Peyer's patch (tissue), 4 donors: ENCODE measurements around the gene EMILIN2.

Source experiments
- POLR2A ChIP-seq, 2 donors: fragments of 450-650 bp; IDR thresholded peaks; one replicate each; pipeline ENCODE4 v1.5.1; 2017; ENCODE audit warnings: antibody characterized with exemption in 2 of 2, mild to moderate bottlenecking in 2 of 2, moderate library complexity in 2 of 2
- TF ChIP-seq, protein P1 (sequence below), 6 experiments: fragments of 450-650 bp in 4 of 6; fragments of 200-600 bp in 2 of 6; sonication (generic) in 1 of 6; IDR thresholded peaks; one replicate each; pipeline ENCODE4 v1.5.1; 2017 to 2019; ENCODE audit warnings: antibody characterized with exemption in 6 of 6, mild to moderate bottlenecking in 3 of 6, moderate library complexity in 1 of 6

DNA sequence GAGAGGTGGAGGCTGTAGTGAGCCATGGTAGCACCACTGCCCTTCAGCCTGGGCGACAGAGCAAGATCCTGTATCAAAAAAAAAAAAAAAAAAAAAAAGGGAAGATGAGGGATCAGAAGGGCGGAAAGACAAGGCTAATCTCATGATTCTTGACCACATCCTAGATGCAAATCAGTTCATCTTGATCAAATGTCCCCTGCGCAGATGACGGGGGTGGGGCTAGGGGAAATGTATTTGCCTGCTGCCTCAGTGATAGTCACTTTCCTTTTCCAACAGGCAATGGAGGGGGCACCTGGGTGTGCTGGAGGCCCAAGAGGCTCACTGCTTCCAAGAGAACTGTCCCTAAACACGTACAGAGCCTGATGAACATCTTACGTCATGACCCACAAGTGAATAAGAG, 3.7 kb upstream of the EMILIN2 start:
- no peak for TF ChIP-seq POLR2A (IDR thresholded peaks at IDR 0.05)
- TF ChIP-seq, protein P1, sequence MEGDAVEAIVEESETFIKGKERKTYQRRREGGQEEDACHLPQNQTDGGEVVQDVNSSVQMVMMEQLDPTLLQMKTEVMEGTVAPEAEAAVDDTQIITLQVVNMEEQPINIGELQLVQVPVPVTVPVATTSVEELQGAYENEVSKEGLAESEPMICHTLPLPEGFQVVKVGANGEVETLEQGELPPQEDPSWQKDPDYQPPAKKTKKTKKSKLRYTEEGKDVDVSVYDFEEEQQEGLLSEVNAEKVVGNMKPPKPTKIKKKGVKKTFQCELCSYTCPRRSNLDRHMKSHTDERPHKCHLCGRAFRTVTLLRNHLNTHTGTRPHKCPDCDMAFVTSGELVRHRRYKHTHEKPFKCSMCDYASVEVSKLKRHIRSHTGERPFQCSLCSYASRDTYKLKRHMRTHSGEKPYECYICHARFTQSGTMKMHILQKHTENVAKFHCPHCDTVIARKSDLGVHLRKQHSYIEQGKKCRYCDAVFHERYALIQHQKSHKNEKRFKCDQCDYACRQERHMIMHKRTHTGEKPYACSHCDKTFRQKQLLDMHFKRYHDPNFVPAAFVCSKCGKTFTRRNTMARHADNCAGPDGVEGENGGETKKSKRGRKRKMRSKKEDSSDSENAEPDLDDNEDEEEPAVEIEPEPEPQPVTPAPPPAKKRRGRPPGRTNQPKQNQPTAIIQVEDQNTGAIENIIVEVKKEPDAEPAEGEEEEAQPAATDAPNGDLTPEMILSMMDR (IDR thresholded peaks at IDR 0.05) = no peak
